Stimulated activated CD8-positive, alpha-beta memory T cell treated with anti-CD3 and anti-CD28 coated beads, Interleukin-7, amount 100 ng/mL, for 4 hours (primary cell): ENCODE results near the gene IGLL5.
"Not testable (repeated sequence)": the region's sequence is repeated elsewhere in the genome, so short reads cannot be mapped to it uniquely, and the experiment has no call there.

ENCODE experiments used
- DNase-seq, 2 donors: peaks; one replicate each; pipeline ENCODE4 v3.0.0-alpha.2; 2020; ENCODE audit warnings: low read depth in 2 of 2

The IGLL5 gene

DNA sequence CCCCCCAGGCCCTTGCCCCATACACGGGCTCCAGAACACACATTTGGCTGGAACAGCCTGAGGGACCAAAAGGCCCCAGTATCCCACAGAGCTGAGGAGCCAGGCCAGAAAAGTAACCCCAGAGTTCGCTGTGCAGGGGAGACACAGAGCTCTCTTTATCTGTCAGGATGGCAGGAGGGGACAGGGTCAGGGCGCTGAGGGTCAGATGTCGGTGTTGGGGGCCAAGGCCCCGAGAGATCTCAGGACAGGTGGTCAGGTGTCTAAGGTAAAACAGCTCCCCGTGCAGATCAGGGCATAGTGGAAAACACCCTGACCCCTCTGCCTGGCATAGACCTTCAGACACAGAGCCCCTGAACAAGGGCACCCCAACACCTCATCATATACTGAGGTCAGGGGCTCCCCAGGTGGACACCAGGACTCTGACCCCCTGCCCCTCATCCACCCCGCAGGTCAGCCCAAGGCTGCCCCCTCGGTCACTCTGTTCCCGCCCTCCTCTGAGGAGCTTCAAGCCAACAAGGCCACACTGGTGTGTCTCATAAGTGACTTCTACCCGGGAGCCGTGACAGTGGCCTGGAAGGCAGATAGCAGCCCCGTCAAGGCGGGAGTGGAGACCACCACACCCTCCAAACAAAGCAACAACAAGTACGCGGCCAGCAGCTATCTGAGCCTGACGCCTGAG is 13.1 kb downstream of the IGLL5 start:
- not testable (repeated sequence) for DNase-seq

DNA sequence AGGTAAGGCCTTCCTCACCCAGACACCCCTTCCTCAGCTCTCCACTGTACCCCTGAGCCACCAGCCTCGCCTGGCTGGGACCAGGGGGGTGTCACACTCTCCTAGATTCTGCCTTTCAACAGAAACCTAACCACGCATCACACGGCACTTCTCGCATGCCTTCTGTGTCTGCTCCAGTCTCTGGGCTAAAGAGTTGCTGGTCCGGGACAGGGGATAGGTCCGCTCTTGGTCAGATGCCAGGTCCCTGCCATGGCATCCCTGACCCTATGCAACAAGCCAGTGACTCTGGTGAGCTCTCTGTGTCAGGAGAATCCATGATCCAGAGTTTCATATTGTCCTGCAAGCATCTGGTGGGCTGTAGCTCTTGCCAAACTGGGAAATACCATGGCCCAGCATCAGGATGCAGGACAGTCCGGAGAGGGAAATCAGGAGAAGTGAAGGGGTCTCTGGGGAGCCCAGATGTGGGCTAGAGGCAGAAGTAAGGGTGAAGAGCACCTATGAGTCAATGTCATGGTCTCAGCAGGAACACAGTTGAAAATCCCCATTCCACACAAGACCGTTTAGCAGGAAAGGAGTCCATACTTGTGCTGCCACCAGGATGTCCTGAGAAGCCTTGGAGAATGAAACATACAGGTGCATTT is 14.1 kb downstream of the IGLL5 start:
- DNase-seq, result no peak

DNA sequence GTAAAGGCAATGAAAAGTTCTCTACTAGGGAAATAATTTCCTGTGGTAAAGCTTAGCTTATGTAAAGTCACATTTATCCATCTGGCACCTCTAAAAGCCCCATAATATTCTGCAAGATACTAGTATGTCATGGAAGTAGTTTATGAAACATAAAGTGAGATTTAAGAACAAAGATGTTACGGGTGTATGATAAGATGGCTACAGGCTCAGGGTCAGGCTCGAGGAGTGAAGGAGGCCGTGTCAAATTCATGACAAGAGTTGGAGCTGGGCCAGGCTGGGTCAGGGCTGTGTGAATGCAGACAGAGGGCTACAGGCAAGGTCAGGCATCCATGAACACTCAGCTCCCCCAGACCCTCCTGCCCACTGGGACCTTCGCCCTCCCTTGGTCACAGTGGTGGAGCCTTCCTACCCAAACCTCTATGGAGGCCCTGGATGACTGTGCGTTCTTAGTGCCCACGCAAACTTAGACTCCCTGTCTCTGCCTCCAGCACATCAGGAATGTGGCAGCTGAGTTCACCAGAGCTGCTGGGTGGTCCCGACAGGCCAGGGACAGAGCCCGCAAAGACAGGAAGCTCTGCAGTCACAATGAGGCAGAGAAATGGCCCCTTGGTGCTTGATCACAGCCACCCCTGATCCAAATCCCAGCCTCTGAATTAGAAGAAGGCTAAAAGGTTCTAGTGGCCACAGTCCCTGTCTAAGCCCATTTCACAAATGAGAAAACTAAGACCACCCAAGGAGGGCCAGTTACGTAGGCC is 14.8 kb downstream of the IGLL5 start:
- DNase-seq, result no peak

DNA sequence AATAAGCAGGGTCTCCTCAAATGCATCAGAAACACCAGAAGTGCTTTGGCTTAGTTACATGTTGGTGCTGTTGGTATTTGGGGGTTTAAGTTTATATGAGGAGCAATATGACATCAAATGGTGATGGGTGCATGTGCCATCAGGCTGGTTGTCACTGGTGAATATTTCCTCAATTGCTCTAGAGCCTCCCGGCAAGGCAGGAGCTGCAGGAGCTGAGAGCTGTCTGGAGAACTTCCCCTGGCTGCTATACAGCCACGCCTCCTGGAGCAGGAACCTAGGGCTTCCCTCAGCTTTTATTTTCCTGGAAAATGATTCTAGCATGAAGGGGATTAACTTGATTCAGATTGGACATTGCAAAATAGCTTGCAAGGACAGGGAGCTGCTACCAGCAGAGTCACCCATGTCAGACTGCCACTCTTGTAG is 15.8 kb downstream of the IGLL5 start:
- DNase-seq, result no peak

DNA sequence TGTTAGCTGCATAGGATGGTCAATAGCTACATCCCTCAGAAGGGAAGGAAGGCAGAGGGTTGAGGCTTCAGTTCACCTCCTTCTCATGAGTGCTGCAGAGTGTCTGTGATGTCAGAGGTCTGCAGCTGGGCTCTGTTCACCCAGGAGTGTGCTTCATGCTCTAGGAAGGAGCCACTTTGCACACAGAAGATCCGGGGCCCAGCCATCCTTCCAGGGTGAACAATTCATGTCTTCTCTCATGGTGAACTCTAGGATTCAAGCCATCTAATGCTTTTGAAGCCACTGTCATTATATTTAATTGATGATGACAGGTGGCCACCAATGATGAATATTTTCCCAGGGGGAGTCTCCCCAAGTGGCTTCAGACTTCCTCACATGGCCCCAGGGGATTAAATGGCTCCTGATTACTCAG is 16.2 kb downstream of the IGLL5 start:
- not testable (repeated sequence) for DNase-seq

DNA sequence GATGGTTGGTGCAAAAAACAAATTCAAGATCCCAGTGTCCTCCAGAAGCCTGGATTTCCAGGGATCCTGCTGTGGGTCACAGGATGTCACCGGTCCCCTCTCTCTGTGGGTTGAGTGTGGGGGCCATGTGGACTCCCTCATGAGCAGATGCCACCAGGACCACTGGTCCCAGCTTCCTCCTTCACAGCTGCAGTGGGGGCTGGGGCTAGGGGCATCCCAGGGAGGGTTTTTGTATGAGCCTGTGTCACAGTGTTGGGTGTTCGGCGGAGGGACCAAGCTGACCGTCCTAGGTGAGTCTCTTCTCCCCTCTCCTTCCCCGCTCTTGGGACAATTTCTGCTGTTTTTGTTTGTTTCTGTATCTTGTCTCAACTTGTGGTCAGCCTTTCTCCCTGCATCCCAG is 17.1 kb downstream of the IGLL5 start:
- DNase-seq, result not testable (repeated sequence)

DNA sequence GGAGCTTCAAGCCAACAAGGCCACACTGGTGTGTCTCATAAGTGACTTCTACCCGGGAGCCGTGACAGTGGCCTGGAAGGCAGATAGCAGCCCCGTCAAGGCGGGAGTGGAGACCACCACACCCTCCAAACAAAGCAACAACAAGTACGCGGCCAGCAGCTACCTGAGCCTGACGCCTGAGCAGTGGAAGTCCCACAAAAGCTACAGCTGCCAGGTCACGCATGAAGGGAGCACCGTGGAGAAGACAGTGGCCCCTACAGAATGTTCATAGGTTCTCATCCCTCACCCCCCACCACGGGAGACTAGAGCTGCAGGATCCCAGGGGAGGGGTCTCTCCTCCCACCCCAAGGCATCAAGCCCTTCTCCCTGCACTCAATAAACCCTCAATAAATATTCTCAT is 18.8 kb downstream of the IGLL5 start:
- DNase-seq, result not testable (repeated sequence)

DNA sequence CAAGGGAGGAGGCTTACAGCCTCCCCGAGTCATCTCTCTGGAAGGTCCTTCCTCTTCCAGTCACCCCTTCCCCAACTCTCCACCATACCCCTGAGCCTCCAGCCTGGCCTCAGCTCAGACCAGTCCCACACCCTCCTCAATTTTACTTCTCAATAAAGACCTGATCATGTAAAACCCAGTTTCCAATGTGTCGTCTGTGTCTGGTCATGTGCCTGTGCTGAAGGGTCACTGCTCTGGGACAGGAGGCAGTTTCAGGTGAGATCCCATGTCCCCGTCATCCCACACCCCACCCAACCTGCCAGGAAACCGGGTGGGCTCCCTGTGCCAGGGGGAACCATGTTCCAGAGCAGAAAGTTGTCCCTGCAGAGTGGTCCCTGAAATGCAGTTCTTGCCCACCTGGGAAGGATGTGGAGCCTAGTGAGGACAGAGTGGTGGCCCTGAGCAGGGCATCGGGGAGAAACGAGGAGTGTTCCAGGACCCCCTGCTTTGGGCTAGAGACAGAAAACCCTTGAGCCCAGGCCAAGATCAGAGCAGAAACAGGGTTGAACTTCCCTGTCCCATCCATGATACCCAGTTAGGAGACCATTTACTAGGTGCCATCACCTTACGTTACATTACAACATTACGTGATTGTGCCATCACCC is 19.4 kb downstream of the IGLL5 start:
- no peak for DNase-seq

DNA sequence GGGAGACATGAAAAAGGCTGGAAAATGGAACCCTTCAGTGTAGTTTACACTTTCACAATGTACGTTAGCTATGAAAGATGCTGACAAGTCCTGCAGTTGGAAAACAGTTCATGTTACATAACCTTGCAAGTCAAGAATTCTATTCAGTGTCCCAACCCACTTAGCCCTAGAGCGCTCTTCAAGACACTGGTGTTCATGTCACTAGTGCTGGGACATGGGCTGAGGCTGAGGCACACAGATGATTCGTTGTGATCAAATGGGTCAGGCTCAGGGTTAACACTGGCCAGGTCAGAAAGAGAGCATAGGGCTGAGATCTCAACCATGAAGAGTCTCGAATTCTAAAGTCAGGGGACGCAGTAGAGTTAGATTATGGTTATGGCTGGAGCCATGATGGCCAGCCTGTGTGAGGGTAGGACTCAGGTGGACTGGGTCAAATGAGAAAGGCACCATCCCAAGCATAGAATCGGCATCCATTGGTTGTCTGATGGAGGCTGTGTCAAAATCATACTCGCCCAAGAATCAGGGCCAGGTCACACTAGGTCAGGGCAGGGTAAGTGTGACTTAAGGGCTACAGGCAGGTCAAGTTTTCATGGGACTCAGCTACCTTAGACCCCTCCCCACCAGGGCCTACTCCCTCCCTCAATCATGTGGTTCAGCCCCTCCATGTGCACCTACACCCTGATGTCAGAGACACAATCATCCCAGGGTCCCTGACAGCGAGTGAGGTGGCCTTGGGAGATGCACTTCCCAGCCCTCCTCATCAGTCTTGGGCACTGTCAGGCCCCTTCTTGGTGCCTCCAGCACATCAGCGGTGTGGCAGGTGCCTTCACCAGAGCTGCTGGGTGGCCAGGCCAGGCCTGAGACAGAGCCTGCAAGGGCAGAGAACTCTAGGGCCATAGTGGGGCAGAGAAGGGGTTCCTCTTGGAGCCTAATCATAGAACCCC is 20.2 kb downstream of the IGLL5 start:
- DNase-seq, result no peak

DNA sequence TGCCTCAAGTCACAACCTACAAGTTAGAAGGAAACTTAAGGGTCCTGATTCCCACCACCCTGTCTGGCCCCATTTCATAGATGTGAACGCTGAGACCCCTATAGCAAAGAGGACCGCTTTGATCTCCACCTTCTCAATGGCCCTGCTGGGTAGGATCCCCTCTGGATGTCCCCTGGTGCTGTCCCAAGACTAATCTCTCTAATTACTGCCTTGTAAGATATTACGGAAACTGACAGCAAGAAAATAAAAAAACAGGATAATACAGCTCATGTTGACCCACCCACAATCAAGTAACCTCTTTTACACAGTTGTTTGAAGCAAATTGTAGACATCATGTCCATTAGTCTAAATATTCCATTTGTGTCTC is 20.9 kb downstream of the IGLL5 start:
- DNase-seq, result no peak

DNA sequence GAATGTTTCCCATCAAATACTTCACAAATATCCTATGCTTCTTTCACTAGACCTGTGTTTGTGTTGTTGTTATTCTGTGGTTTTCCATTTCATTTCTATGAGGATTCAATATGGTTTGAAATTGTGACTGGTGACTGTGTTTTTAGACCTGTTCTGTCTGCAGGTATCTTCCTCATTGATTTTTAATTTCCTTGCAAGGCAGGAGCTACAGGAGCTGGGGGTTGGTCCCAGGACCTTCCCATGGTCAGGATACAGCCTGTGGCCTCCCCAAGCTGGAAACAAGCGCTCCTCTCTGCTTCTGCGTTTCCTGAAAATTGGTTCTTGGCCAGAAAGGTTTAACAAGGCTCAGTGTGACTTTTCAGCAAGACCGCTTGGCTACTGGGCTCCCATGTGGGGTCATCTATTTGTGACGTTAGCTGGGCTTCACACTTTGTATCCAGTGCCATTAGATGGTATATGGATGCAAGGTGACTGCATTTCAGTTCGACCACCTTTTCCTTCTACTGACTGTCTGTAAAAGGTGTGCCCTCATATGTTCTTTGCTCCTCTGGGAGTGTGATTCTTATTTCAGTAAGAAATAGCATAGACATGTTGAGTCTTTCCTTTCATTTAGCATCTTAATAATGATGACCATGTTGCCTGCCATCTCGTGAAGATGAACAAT is 21.5 kb downstream of the IGLL5 start:
- DNase-seq, result no peak

DNA sequence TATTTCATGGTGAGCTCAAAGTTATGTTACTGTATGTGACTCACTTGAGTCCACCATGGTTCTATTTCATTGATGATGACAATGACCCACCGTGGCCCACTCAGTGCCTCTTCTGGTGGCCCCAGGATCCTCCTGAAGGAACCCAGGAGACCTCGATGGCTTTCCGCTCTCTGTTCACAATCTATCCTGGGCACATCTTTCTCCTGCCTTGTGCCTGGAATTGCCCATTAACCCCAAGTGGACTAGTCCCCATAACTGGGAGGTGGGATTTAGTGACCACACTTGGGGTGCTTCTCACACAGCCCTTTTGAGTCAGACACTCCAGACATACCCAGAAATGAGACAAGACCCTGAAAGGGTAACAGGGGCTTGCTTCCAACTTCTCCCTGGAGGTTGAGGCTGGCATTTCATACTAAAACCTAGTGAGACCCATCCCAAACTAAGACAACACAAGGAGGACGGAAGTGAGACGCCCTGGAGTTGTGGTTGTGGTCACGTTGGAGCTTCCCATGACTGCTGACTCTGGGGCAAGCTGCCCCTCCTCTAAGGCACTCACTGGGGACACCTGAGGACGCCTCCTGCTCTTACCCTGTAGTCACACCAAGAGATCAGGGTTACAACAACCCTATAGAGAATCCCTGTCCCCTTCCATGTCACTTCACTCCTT is 22.1 kb downstream of the IGLL5 start:
- DNase-seq, result no peak

DNA sequence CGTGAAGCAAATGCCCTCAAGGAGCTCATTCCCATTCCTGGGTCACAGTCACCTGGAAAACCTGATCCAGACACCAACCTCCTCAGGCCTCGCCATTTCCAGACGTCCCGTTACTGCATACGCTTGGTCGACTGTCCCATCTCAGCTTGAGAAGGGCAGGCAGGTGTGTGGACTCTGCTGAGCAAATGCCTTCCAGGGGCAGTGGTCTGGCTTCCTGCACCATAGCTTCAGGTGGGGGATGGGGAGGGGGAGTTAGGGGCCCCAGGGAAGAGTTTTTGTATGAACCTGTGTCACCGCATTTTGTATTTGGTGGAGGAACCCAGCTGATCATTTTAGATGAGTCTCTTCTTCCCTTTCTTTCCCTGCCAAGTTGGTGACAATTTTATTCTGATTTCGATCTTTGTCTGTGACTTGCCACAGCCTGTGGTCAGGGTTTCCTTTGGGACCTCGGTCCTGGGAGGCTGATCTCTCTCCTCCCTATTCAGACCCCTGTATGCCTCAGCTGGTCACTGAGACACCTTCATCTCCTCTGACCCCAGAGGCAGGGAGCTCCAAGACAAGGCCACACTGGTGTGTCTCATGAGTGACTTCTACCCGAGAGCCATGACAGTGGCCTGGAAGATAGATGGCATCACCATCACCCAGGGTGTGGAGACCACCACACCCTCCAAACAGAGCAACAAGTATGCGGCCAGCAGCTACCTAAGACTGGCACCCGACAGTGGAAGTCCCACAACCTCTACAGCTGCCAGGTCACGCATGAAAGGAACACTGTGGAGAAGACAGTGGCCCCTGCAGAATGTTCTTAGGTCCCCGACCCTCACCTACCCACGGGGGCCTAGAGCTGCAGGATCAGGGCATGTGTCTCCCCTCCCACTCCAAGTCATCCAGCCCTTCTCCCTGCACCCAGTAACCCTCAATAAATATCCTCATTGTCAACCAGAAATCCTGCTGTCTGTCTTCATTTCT is 22.9 kb downstream of the IGLL5 start:
- DNase-seq, result no peak

DNA sequence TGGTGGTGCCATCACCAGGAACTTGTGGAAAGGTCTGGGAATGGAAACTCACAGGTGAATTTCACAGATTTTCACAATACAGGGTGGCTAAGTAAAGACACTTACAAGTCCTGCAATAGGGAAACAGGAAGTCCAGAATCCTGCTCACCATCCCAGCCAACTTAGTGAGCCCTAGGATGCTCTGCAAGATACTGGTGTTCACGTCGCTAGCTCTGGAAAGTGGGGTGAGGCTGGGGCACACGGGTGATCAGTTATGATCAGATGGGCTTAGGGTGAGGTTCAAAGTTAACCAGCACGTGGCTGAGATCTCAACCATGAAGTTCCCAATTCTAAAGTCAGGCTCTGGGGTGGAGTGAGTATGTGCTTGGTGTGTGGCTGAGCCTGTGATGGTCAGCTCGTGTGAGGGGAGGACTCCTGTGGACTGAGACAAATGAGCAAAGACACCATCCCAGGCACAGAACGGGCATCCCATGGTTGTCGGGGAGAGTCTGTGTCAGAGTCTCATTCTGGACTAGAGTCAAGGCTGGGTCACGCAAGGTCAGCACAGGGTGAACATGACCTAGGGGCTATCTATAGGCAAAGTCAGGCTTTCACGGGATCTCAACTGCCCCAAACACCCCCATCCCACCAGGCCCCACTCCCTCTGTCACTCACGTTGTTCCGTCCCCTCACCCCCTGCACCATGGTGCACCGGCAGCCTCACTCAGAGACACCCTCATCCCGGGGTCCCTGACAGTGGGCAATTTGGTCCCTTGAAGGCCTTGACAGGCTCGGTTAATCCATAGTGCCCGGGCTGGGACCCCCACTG is 23.9 kb downstream of the IGLL5 start:
- no peak for DNase-seq

DNA sequence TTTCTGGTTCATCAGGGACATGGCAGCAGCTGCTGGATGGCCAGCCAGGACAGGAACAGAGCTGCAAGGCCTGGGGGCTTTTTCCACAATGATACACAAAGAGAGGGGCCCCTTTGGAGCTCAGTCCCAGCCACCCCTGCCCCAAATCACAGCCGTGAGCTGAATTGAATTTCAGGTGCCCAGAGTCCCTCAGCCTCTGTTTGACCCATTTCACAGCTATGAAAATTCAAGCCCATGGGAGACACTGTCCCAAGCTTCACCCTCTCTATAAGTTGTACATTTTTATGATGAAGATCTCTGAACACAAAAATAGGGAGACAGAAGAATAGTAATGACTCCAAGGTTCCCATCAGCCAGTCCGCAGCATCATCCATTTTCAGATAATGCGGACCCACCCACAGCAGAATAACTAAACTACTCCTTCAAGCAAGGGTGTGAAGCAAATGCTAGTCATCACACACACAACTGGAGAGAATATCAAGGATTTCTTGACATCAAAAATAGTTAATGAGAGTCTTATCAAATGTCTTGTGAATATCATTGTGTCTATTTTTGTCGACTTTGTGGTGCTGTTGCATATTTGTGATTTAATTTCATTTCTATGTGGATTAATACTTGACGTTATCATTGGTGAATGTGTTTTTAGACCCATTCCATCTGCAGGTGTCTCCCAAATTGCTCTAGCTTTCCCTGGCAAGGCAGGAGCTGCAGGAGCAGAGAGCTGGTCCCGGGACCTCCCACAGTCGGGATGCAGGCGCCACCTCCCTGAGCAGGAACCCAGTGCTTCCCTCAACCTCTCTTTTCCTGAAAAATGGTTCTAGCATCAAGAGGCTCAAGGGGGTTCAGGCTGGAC is 24.7 kb downstream of the IGLL5 start:
- no peak for DNase-seq

DNA sequence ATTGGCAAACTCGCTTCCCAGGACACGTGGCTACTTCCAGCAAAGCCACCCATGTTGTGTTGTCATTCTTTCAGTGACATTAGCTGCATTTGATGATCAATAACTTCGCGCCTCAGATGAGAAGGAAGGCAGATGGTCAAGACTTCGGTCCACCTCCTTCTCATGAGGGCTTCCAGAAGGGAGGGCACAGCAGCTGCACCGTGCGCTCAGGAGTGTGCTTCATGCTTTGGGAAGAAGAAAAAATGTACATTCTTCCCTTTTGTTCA is 25.3 kb downstream of the IGLL5 start:
- no peak for DNase-seq

DNA sequence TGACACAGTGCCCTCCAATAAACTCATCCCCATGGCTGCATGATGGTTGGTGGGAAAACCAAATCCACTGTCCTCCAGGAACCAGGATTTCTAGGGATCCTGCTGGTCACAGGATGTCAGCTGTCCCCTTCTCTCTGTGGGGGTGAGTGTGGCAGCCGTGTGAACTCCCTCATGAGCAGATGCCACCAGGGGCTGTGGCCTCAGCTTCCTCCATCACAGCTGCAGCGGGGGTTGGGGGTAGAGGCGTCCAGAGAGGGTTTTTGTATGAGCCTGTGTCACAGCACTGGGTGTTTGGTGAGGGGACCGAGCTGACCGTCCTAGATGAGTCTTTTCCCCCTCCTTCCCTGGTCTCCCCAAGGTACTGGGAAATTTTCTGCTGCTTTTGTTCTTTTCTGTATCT is 26.4 kb downstream of the IGLL5 start:
- no peak for DNase-seq
